ENCODE data around the gene LIPC. TPM values are rescaled to one million over a fixed set of nuclear protein-coding genes. Genes with fewer than 3 reads are reported as not detected.

LIPC gene
- total and polyA plus RNA-seq, 9 of the 15 experiments (the other 6 are each of a cell fraction or from before 2014, with no cell fraction given) = 0.07 to 0.41 (median 0.11) TPM; not detected in 2

GRCh38 chr15:58427987-58428386, 3.8 kb upstream of the LIPC start:
- no peak for DNase-seq (ENCODE audit: extremely low read depth in 1 of 4, low spot score in 3 of 4)
- Histone ChIP-seq H3K4me3 (no peak overlapping the region), H3K79me2 (ENCODE audit: control insufficient read depth, insufficient read depth, low read length) (no peaks in the 10 kb centered on the region), H4K20me1 (replicated peaks; ENCODE audit: control insufficient read depth, insufficient read depth, low read length) (no peaks in the 10 kb centered on the region), H3K4me1 (replicated peaks in 1 of 2; ENCODE audit: control insufficient read depth in 2 of 2, insufficient read depth in 2 of 2, low read length in 2 of 2) (peaks cover 18 to 32% of the 10 kb centered on the region in 2 experiments), H3K9me3 (replicated peaks; ENCODE audit: control insufficient read depth, insufficient read depth, low read depth, low read length) (no peaks in the 10 kb centered on the region), H3K9ac (ENCODE audit: insufficient read depth in 1 of 2, low read depth in 2 of 2, low read length in 2 of 2) (no peak overlapping the region), H3K36me3 (ENCODE audit: control insufficient read depth, insufficient read depth, low read length) (no peaks in the 10 kb centered on the region), H3K4me2 (ENCODE audit: insufficient read depth, low read length) (no peak overlapping the region), H2AFZ (ENCODE audit: low read depth, low read length) (no peak overlapping the region), H3K9me1 (ENCODE audit: control insufficient read depth, insufficient read depth, low read length) (no peaks in the 10 kb centered on the region), H3K27me3 (ENCODE audit: control insufficient read depth in 2 of 2, insufficient read depth in 2 of 2, low read length in 2 of 2) (no peaks in the 10 kb centered on the region), H3K27ac (ENCODE audit: extremely low read depth, low read depth, low read length) (no peak overlapping the region)
- CTCF ChIA-PET (ENCODE audit: low intra/inter-chr PET ratio) = no interaction called here
- FAIRE-seq = no peak
- no peak for ATAC-seq
- intact Hi-C loops (cut with micrococcal nuclease) (no loop called here), in situ Hi-C loops (cut with MboI) (no loop called here)
- POLR2A ChIA-PET = no interaction called here
- BruUV-seq (replicated peaks) = no TSS peak
- TF ChIP-seq SPI1 (IDR thresholded peaks at IDR 0.05; ENCODE audit: borderline replicate concordance, low read depth, low read length) = no peak
- no peak for TF ChIP-seq SRSF1 (IDR thresholded peaks at IDR 0.05; ENCODE audit: low read depth, low read length)
- TF ChIP-seq BCLAF1 (IDR thresholded peaks at IDR 0.05; ENCODE audit: borderline replicate concordance in 1 of 2, control insufficient read depth in 1 of 2, low read depth in 2 of 2, low read length in 1 of 2) = no peak
- TF ChIP-seq DACH1 (IDR thresholded peaks at IDR 0.05; ENCODE audit: partially characterized antibody) = no peak
- TF ChIP-seq IRF2 (CRISPR knock-in tag; IDR thresholded peaks at IDR 0.05) = no peak
- no peak for TF ChIP-seq ZNF584 (CRISPR knock-in tag; IDR thresholded peaks at IDR 0.05; ENCODE audit: low read depth)
- TF ChIP-seq, protein P1, sequence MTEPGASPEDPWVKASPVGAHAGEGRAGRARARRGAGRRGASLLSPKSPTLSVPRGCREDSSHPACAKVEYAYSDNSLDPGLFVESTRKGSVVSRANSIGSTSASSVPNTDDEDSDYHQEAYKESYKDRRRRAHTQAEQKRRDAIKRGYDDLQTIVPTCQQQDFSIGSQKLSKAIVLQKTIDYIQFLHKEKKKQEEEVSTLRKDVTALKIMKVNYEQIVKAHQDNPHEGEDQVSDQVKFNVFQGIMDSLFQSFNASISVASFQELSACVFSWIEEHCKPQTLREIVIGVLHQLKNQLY (CRISPR knock-in tag; conservative IDR thresholded peaks at IDR 0.05) = no peak
- no peak for TF ChIP-seq ZNF239 (CRISPR knock-in tag; IDR thresholded peaks at IDR 0.05)
- no peak for TF ChIP-seq RB1 (IDR thresholded peaks at IDR 0.05; ENCODE audit: low read depth)
- TF ChIP-seq ZFPM2 (CRISPR knock-in tag; IDR thresholded peaks at IDR 0.05) = no peak
- TF ChIP-seq, protein P2, sequence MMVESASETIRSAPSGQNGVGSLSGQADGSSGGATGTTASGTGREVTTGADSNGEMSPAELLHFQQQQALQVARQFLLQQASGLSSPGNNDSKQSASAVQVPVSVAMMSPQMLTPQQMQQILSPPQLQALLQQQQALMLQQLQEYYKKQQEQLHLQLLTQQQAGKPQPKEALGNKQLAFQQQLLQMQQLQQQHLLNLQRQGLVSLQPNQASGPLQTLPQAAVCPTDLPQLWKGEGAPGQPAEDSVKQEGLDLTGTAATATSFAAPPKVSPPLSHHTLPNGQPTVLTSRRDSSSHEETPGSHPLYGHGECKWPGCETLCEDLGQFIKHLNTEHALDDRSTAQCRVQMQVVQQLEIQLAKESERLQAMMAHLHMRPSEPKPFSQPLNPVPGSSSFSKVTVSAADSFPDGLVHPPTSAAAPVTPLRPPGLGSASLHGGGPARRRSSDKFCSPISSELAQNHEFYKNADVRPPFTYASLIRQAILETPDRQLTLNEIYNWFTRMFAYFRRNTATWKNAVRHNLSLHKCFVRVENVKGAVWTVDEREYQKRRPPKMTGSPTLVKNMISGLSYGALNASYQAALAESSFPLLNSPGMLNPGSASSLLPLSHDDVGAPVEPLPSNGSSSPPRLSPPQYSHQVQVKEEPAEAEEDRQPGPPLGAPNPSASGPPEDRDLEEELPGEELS (CRISPR knock-in tag; IDR thresholded peaks at IDR 0.05; ENCODE audit: borderline replicate concordance) = no peak
- no peak for TF ChIP-seq TCF3 (CRISPR knock-in tag; IDR thresholded peaks at IDR 0.05)
- TF ChIP-seq USF2 (CRISPR knock-in tag; IDR thresholded peaks at IDR 0.05) = no peak
- TF ChIP-seq BHLHE40 (IDR thresholded peaks at IDR 0.05; ENCODE audit: low read length) = no peak
- no peak for TF ChIP-seq NR4A1 (CRISPR knock-in tag; IDR thresholded peaks at IDR 0.05)
- TF ChIP-seq NR4A1 (tag; IDR thresholded peaks at IDR 0.05) = no peak
- TF ChIP-seq E2F3 (CRISPR knock-in tag; IDR thresholded peaks at IDR 0.05) = no peak
- TF ChIP-seq POLR2A (conservative IDR thresholded peaks at IDR 0.05) = no peak
- no peak for TF ChIP-seq ZNF77 (CRISPR knock-in tag; IDR thresholded peaks at IDR 0.05)
